HG03469 (cell line): ENCODE results near the gene SRSF1.
"Not testable (repeated sequence)": the region's sequence is repeated elsewhere in the genome, so short reads cannot be mapped to it uniquely, and the experiment has no call there.

Experiments
- ATAC-seq: cut with Tn5 transposase; IDR thresholded peaks from one replicate; pipeline ENCODE4 v1.9.1; 2021; ENCODE audit warnings: mild to moderate bottlenecking, moderate library complexity, moderate number of reproducible peaks; ENCODE audit not compliant: unreplicated experiment

Gene SRSF1

DNA sequence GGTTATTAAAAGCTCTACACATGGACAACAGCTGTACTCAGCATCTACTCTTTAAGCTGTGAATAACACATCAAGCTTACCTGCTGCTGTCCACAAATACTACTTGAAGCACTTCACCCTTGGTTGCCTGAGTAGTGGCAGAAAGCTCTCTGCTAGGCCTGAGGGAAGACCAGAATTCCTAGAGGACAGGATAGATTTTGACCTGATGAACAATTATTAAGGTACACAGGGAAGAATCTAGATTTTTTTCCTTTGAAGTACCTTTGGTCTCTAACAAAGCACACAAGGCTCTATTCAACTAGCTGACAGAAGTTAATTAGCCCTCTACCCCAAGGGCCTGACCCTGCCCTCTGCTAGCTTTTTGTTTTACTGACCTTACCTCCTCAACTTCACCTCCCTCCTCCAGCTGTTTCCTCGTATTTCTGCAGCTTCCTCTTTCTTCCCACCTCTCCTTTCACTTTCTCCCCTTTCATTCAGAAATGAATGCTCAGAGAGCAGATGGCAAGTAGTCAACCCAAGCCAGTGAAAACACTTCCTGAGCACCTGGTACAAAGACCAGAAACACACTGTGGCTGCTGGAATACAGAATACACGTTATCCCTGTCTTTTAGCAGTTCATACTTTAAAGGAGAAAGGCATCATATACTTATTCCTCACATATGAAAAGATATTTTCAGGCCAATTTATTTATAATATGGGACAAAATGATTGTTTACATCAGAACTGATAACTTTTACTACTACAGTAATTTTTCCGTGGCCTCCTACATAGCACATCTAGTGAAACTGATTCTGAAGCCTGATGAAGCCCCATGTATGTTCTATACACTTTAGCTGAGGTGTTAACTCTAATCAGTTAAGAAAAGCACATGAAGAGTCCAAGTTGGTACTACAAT lies 13.3 kb downstream of the SRSF1 start:
- no peak for ATAC-seq

DNA sequence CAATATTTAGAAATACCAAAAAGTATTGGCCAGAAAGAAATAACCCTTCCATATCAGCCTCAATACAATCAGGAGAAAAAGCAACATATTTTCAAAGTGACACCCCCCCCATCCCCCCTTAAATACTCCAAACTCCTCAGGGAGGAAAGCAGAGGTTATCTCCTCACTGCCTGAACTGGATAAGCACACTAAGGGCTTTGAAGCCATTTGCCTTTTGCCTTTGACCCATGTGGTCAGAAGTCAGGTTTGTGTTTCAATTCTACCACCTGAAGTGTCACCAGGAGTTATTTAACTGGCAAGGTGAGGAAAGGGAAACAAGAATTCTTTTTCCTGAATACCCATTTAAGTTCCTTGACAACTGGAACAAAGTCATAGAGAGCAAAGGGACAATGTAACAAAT lies 15.5 kb downstream of the SRSF1 start:
- no peak for ATAC-seq

DNA sequence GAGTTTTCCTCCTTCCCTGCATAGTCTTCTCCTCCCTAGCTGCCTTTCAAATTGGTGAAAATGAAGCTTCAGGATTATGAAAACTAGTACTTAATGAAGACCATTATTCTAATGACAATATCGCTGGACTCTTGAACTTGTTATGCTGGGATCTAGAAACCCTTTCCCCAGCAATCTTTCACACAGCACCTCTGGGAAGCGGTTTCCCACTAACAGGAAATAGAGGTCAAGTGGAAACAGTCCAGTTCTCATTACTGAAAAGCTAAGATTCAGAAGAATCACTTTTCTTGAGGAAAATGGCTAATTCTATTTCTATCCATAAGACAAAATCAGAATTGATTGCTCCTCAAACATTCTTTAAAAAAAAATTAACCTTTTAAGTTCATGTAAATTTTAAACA lies 17.0 kb downstream of the SRSF1 start:
- no peak for ATAC-seq

DNA sequence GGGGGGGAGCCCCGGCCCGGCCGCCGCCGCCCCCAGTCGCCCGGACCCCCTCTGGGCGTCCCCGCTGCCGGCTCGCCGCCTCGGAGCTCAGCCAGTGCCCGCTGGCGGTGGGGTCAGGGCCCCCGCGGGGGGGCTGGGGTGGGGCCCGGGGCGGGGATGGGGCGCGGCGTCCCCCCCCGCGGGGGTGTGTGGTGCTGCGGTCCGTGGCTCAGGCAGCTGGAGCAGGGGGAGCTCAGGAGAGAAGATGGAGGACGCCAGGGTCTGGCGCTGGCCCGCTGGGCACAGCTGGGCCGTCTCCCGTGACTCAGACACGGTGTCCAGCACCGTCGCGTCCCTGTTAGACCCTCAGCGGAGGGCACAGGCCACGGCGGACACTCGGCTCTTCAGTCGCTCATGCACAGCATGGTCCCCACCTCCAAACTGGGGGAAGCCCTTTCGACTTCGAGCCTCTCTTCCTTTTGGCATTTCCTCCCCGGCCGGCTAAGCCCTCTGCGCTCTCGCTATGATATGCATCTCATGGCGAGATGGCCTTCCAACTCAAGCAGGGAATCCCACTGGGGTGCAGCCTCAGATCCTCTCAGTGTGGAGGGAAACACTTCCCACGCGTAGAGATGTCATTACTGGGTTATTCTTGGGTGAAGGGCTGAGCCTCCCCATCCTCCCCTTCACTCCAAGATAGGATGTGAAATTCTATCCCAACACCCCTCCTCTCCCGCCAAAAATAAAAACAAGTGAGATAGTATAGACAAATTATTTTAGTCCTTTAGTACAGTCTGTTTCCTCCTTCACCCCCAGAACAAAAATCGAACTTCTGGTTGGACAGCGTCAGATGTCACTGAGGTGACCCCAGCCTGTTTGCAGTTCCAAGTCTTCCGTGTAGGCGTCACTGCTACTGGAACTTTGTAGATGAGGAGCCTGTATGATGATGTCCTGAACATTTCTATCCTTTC lies 18.5 kb downstream of the SRSF1 start:
- ATAC-seq: no peak

DNA sequence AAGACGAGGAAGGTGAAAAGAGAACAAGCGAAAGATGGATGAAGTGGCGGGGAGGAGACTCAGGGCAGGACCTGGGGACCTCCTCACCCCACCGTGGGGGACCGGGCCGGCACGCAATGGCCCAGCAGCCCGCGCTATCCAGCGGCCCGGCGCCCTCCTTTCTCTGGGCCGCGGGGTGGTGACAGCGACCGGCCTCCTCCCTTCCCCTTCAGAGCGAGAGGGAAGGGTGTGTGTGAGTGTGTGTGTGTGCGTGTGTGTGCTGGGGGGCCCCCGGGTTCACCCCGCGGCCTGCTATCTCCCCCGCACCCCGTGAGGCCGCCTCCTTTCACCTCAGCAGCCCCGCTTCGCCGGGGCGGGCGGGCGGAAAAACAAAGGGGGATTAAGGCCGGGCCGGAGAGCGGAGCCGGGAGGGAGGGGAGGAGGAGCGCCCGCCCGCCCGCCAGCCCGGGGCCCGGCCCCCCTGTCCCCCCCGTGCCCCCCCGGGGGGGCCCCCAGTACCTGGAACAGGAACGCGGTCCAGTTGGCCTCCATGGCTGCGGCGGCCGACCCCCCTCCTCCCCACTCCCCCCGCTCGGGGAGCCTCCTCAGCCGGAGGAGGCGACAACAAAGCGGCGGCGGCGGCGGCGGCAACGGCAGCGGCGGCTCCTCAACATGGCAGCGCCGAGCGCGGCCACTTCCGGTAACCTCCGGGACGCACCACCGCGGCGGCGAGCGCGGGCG lies 19.3 kb downstream of the SRSF1 start, which contains the start of gene VEZF1:
VEZF1 (minus strand) TSS at position 674 of the 720 bp plus-strand sequence; CDS start at position 531, 143 bp downstream.
- no peak for ATAC-seq

DNA sequence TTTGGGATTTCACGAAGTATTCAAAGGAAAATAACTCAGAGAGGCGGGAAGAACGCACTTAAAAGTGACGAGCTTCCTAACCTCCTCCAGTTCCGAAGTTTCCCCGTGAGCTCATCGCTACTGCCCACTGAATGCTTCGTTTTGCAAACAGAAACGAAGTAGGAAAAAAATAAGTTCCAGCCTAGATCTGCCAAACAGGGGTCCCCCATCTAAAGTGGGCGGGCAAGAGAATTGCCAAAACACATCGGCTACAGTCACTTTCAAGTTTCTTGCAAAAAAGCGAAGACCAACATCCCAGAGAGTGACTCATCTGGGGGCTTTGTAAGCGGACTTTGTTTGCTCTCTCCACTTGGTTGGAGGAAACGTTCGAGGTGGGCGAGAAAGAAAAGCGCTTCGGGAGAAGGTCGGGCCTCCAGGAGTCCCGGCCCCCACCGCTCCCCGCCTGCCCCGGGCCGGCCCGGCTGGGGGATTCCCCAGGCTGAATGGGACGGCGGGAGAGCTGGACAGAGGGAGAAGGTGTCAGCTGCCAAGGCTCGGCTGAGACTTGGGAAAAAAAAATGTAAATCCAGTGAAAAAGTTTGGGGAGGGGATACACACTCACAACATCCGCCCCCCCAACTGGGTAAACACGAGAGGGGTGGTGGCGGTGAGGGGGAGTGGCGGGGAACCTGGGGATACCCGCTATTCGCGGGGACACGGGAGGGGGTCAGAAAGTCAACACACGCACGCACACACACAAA lies 20.0 kb downstream of the SRSF1 start:
- no peak for ATAC-seq

DNA sequence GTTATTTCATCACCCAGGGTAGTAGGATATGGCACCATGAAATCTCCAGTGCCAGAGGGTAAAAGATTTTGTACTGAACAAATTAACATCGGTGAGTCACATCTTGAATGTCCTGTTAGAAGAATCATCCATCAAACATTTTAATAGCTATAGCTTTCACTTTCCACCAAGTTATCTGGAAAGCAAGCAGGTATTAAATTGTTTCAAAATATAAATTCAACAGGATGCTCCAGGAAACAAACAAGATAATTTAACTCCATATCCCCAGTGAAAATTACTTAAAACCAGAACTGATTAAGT lies 21.4 kb downstream of the SRSF1 start:
- ATAC-seq: no peak

DNA sequence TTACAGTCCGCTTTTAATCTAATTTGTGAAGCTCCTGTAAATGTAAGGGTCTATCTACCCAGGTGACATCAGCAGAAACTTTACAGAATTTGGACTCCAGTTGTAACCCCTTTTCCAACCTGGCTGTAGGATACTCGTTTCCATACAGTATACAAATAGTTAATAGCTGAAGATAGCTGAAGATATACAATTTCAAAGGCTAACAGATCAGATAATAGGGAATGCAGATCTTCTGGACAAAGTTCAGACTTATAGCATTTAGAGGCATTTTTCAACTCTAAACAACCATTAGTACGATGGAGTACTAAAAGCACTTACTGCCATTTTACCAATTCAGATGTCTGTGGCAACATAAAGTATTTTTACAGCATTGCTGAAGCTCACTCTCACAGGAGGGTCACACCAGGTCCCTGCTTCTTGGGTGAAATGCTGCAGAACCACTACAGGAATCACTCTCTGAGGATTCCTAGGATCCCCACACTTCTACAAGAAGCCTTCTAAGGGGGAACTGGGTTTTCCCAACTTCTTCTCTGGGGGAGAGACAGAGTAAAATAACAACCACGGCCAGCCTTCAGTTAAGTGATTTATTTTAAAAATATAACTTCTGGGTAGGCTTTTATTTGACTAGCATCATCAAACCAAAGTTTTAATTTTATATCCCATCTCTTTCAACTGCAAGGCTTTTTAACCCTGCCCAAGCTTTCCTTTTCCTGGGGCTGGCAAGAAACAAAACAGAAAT lies 21.9 kb downstream of the SRSF1 start:
- ATAC-seq: no peak

DNA sequence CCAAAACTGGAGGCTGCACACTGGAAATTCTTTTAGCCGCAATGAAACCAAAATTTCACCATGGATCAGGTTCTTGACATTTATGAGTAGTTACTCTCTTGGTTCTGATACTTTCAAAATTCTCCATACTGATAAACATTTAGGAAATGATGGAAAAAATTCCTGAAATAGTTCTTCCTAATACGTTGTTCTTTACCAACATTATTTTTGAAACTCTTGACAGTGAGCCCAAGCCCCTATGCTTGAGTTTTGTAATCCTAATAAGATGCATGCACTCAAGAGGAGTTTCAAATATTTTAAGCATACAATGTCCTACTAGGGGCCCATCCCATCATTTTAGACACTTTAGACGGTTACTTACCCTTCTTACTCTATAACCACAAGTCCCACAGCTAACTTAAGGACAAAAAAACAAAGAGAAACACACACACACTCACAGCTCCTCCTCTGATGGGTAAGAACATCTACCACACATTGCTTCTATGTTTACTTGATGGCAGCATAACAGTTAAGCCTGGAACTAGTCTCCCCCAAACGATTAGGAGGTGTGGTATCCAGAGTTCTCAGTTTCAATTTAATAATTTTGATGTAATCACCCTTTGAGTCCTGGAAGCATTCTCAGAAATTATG lies 22.7 kb downstream of the SRSF1 start:
- no peak for ATAC-seq

DNA sequence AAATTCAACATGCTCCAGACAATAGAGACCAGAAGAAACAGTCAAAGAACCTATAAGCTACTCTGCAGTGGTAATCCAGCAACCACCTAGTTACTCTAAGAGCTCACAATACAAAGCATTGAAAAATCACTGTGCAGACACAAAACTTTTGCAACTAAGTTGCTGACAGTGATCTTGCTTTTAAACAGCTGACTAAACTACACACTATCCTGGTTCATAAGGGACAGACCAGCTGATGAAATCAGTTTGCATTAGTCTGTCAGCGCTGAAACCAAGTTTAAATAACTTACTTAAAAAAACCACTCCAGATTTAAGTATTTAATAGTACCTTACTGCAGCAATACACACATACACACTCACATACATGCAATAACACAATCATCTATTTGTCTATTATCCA lies 23.6 kb downstream of the SRSF1 start:
- no peak for ATAC-seq

DNA sequence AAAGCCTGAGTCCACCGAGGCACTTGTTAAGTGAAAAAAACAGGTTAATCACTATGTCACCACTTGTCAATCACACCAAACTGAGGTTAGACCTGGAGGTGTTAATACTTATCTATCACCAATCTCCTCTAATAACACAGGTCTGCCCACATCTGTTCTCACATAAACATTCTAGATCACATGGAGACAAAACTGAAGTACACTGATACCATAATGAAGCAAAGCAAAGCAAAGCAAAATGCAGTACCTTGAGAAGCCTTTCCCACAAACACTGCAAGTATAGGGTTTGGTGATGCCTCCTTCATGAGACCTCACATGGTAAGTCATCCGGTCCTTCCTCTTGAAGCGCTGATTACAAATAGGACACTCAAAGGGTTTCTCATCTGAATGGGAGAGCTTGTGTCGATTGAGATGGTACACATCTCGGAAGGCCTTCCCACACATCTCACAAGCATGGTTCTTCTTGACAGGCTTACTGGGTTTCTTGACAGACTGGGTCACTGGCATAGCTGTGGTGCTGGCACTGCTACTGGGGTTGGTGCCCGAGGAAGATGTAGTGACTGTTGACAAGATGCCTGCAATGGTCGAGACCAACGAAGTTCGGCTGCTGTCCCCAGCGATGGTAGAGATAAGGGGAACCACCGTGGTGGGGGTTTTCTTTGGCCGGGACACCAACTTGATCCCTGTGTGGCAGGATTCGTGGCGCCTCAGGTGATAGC lies 24.4 kb downstream of the SRSF1 start:
- ATAC-seq: no peak

DNA sequence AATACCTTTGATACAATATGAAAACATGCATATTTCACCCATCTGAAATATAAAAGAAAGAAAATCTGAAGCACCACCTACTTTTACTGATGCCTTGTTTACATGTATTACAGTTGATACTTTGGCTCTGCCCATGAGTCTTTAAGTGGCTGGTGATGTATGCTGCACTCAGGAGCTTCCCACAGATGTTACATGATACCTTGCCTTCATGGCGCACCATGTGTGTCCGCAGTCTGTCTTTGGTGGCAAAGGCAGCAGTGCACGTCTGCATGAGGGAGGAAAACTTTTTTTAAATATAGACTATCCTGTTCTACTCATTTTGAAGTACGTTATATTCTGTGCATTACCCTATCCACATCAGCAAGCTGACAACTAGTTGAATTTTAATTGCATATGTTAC lies 26.5 kb downstream of the SRSF1 start:
- no peak for ATAC-seq

DNA sequence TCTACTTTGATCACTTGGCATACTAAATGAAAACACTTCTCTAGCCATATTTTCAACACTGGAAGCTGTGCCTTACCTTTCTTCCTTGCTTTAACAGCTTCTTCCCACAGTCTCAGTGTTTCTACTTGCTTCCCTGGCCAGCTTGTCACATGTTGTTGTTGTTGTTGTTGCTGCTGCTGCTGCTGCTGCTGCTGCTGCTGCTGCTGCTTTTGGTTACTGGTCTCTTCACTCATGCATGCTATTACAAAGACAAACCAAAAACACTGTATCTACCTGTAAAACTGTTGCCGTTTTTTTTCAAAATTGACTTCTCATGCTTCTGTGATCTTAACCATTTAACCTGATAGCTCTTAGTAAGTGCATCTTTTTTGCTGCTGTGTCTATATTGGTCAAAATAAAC lies 28.0 kb downstream of the SRSF1 start:
- no peak for ATAC-seq

DNA sequence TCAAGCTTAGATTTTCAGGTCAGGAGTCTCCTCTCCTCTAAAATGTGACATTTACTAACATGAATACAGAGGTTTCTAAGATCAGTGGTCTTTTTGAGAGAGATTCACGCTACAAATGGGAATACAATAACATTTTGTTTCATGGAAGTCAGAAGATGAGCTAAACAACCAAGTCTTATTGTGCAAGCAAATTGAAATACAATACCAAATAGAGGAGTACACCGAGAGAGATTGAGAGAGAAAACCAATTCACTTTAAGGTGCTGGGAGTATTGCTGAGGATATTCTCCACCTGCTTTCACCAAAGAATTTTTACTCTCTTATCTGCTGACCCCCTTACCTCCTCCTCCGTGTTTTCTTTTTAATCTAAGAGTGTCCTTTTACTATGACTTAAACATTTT lies 30.5 kb downstream of the SRSF1 start:
- no peak for ATAC-seq

DNA sequence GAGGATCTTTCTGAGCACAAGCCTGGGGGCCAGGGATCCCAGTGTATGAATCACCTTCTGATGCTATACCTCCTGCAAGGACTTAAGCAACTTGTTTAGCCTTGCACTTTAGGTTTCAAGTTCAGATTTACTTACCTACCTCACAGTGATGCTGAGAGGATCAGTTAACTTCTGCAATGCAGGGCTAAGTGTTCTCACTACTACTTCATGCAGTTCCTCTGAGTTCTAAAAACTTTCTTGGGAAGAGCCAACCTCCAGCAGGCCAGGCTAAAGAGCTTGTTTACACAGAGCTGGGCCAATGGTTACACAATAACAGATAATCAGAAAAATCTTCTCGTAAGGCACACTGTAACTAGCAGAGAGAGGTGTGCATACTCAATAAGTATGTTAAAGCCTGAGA lies 32.0 kb downstream of the SRSF1 start:
- no peak for ATAC-seq

DNA sequence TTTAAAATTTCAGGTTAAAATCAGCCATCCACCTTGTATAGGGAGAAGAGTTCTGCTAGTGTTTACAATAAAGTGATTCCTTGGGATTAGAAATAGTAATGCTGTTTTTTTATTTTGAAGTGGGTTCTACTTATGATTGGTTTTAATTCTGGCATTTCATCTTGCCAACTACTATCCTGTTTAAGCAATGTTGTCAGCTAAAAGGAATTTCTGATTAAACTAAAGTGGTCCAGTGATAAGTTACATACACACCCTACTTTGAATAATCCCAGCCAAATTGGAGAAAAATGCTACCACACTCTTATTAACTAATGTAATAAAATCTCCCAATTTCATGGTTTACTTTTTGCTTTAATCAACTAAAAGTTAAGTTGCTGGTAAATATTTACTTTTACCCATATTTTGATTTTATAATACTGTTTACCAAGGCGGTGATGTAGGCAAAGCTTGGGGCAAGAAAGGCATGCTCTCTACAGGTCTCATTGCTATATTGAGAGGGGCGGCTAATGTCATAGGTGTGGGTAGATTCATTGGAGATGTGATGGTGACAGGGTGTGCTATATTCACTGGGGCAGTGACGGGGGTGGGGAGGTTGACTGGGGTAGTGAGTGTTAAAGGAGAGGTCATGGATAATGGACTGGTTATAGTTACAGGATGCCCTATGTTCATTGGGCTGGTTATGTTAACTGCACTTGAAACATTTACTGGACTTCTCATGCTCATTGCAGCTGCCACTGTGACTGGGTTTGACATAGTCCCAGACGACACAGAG lies 32.8 kb downstream of the SRSF1 start:
- ATAC-seq: not testable (repeated sequence)

DNA sequence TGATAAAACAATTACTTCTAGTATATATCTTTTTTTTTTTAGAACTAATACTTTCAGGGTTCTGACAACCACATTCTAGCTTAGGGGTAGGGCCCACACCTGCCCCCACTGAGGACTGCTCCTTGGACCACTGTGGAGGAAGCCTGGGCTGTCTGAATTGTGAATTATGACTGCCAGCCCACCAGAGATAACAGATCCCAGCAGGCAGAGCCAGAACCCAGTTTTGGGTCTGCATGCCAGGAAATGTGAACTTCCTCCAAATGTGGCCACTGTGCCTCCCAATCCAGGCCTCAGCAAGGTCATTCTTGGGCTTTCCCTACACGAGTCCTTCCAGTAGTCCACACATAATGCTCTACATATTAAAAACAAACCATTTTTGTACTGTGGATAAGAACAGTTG lies 34.9 kb downstream of the SRSF1 start:
- no peak for ATAC-seq

DNA sequence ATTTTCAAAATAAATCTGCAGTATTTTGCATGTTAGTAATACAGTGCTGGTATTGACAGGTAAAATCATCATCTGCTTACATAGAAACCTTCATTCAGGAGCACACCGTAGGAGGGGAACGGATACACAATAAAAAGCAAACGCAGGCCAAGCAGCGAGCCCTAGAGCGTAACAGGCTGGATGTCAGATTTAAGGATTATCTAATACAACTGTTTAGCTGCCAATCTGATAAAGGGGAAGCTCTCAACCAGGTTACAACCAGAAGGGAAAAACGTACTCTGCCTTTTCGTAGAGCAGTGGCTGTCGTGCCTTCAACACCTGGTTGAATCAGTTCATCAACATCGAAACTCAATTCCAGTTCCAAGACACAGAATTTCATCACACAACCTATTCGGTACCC lies 35.5 kb downstream of the SRSF1 start:
- no peak for ATAC-seq
